B cell (primary cell): ENCODE data around the gene EXOC3L1. TPM values are rescaled to one million over a fixed set of nuclear protein-coding genes. Genes with fewer than 3 reads are reported as not detected.

ENCODE experiments used
- ATAC-seq: fragments of 200-7000 bp; cut with Tn5 transposase; one replicate; pipeline ENCODE4 v1.10.0; 2021; ENCODE audit warnings: low read depth, mild to moderate bottlenecking, moderate number of reproducible peaks, moderate library complexity
- CTCF ChIA-PET: fragments of 350-600 bp; sonication (Branson Sonifier 250); formaldehyde crosslinking; loops from one replicate; lab custom pipeline; 2021; ENCODE audit warnings: antibody characterized with exemption, inconsistent platforms; lab: Charles Lee
- POLR2A ChIA-PET: fragments of 350-600 bp; sonication (Branson Sonifier 250); formaldehyde crosslinking; loops from one replicate; lab custom pipeline; 2021; ENCODE audit warnings: antibody characterized with exemption; lab: Charles Lee
- DNase-seq: peaks from one replicate; pipeline ENCODE4 v3.0.0; 2013
- H2AFZ ChIP-seq: 2 replicates; pipeline ENCODE4 v1.6.1; 2012; ENCODE audit warnings: mild to moderate bottlenecking, low read depth, low read length; ENCODE audit not compliant: insufficient read depth, poor library complexity, severe bottlenecking
- H3K27ac ChIP-seq, 2 donors: 1 replicate in 1 of 2; 2 replicates in 1 of 2; pipeline ENCODE4 v1.5.1; 2012 to 2013; ENCODE audit warnings: low read length in 2 of 2, mild to moderate bottlenecking in 2 of 2, moderate library complexity in 1 of 2
- H3K27me3 ChIP-seq, 4 experiments: fragments of 200-600 bp in 1 of 4; sonication (generic) in 1 of 4; replicated peaks in 1 of 4; 1 replicate in 2 of 4; 2 replicates in 2 of 4; pipeline versions ENCODE4 v1.6.1 to v1.7.0; 2013 to 2016; ENCODE audit warnings: low read length in 3 of 4, mild to moderate bottlenecking in 2 of 4, mixed read lengths in 1 of 4, moderate library complexity in 1 of 4; ENCODE audit not compliant: insufficient read depth in 4 of 4, control insufficient read depth in 3 of 4; ENCODE audit errors: control extremely low read depth in 1 of 4
- H3K36me3 ChIP-seq, 2 experiments: replicated peaks in 1 of 2; 1 replicate in 1 of 2; 2 replicates in 1 of 2; pipeline versions ENCODE4 v1.6.1 to v1.7.1; 2013; ENCODE audit warnings: low read length in 1 of 2; ENCODE audit not compliant: insufficient read depth in 2 of 2, control insufficient read depth in 1 of 2; ENCODE audit errors: control extremely low read depth in 1 of 2, extremely low read depth in 1 of 2
- H3K4me1 ChIP-seq, 2 donors: fragments of 200-600 bp in 1 of 2; sonication (generic) in 1 of 2; 1 replicate in 1 of 2; 2 replicates in 1 of 2; pipeline versions ENCODE4 v1.5.1 to v1.6.1; 2013 to 2017; ENCODE audit warnings: low read length in 2 of 2; ENCODE audit not compliant: control insufficient read depth in 2 of 2, insufficient read depth in 2 of 2
- H3K4me2 ChIP-seq: replicated peaks from 2 replicates; pipeline ENCODE3; 2012; ENCODE audit warnings: mild to moderate bottlenecking, low read depth, low read length; ENCODE audit not compliant: poor library complexity, severe bottlenecking
- H3K4me3 ChIP-seq, 5 experiments: fragments of 200-600 bp in 1 of 5; sonication (generic) in 1 of 5; 1 replicate in 3 of 5; 2 replicates in 2 of 5; pipeline versions ENCODE4 v1.5.1 to v1.7.0; 2011 to 2016; ENCODE audit warnings: low read length in 4 of 5, mild to moderate bottlenecking in 4 of 5, low read depth in 2 of 5, control low read depth in 1 of 5, moderate library complexity in 1 of 5; ENCODE audit not compliant: insufficient read depth in 1 of 5; ENCODE audit errors: control extremely low read depth in 1 of 5, extremely low read depth in 1 of 5
- H3K79me2 ChIP-seq: fragments of 200-600 bp; sonication (generic); one replicate; pipeline ENCODE4 v1.6.0; 2016; ENCODE audit warnings: low read length; ENCODE audit not compliant: control insufficient read depth, insufficient read depth
- H3K9ac ChIP-seq: fragments of 200-600 bp; sonication (generic); 2 replicates; pipeline ENCODE4 v1.6.1; 2017; ENCODE audit warnings: mild to moderate bottlenecking, low read length, moderate library complexity
- H3K9me3 ChIP-seq, 3 donors: one replicate each; pipeline versions ENCODE4 v1.6.1 to v1.7.1; 2013; ENCODE audit warnings: low read length in 2 of 3; ENCODE audit not compliant: control insufficient read depth in 2 of 3, insufficient read depth in 1 of 3; ENCODE audit errors: control extremely low read depth in 1 of 3
- H4K20me1 ChIP-seq: 2 replicates; pipeline ENCODE4 v1.6.0; 2012; ENCODE audit warnings: mild to moderate bottlenecking, low read length; ENCODE audit not compliant: insufficient read depth, control insufficient read depth, poor library complexity, severe bottlenecking
- H3K27ac Mint-ChIP-seq: one replicate; pipeline ENCODE4 v1.8.0; 2021; ENCODE audit warnings: mixed read lengths
- H3K27me3 Mint-ChIP-seq: one replicate; pipeline ENCODE4 v1.8.0; 2021; ENCODE audit warnings: mixed read lengths
- H3K4me1 Mint-ChIP-seq: one replicate; pipeline ENCODE4 v1.8.0; 2021; ENCODE audit warnings: mixed read lengths
- H3K4me3 Mint-ChIP-seq: one replicate; pipeline ENCODE4 v1.8.0; 2021; ENCODE audit warnings: mixed read lengths
- H3K9me3 Mint-ChIP-seq: one replicate; pipeline ENCODE4 v1.8.0; 2022; ENCODE audit warnings: mixed read lengths; ENCODE audit not compliant: insufficient read depth
- CTCF ChIP-seq: fragments of 200-600 bp; IDR thresholded peaks from one replicate; pipeline ENCODE4 v1.8.0; 2022; ENCODE audit warnings: antibody characterized with exemption, mild to moderate bottlenecking
- EZH2 ChIP-seq: IDR thresholded peaks from 2 replicates; pipeline ENCODE4 v1.6.1; 2012; ENCODE audit warnings: borderline replicate concordance, low read depth, mild to moderate bottlenecking, moderate library complexity, low read length; ENCODE audit not compliant: insufficient read depth, poor library complexity, severe bottlenecking
- WGBS: methylation state at CpG from one replicate; pipeline ENCODE4 v1.1.5; 2013; ENCODE audit warnings: missing lambda C conversion rate; ENCODE audit not compliant: insufficient coverage; 5-methylcytosine and 5-hydroxymethylcytosine counted together
- intact Hi-C: fragments of 100-400 bp; cut with micrococcal nuclease; formaldehyde crosslinking; loops from one replicate; pipeline ENCODE4 v1.10.0; 2022
- polyA plus RNA-seq: library from polyadenylated mRNA; depleted of rRNA; stranded (reverse); fragments of >200 nt; gene quantifications from 2 replicates; pipeline ENCODE4 v1.2.3, GENCODE V29; 2012
- total RNA-seq, 2 donors: library from RNA; stranded (reverse); fragments of 120-200 nt in 1 of 2; gene quantifications; 1 replicate in 1 of 2; 2 replicates in 1 of 2; pipeline versions ENCODE4 v1.2.3 to v1.2.4, GENCODE V29; 2013 to 2022

EXOC3L1 gene
- total and polyA plus RNA-seq, 2 donors (not counting 1 experiment from before 2014, with no cell fraction given), result not detected

DNA sequence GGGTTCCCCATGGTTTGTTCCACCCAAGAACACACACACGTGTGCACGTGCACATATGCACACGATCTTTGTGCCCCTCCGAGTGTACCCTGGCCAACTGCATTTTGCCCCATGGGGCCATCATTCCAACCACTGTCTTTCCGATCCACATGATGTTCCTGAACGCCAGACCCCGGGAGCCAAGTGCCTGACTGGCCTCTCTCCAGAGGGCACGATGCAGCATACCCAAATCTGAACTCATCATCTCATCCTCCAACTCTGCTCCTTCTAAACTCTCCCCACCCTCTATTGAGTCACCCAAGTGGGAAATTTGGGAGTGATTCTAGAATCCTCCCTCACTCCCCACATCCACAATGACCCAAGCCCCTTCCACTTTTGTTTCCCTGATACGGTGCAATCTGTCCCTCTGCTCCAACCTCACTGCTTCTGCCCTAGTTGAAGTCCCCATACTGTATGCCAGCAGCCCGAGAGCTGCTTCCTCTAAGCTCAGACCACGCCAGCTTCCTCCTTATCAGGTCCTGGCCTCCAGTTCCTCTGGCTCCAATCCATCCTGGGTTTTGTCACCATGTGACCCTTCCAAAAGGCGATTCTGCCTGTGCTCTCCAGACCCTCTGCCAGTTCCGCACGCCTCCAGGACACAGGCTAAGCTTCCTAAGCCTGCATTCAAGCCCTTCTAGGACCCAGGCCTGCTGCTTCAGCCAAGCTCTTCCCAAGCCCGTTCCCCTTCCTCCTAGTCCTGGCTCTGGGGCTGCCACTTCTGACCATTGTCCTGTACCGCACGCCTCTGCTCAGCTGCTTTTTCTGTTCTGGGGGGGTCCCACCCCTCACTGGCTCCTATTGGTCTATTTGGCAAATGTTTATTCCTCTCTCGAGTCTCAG, 26.9 kb upstream of the EXOC3L1 start:
- H3K36me3 ChIP-seq, result no peaks in the 10 kb centered on the region
- H3K4me3 ChIP-seq, result no peak overlapping the region
- Mint-ChIP-seq H3K4me3 (no peak overlapping the region), H3K4me1 (no peaks in the 10 kb centered on the region), H3K27ac (no peak overlapping the region), H3K27me3 (no peaks in the 10 kb centered on the region), H3K9me3 (no peaks in the 10 kb centered on the region)
- ChIA-PET CTCF (no interaction called here), POLR2A (interaction anchor here (0.7 kb wide), 1 partner anchor 19 kb away, joined by 3 read pairs; no protein-coding TSS in a partner anchor)
- H3K27me3 ChIP-seq, result no peaks in the 10 kb centered on the region
- DNase-seq (no peak), ATAC-seq (no peak)
- H3K9me3 ChIP-seq, result no peaks in the 10 kb centered on the region
- intact Hi-C loops, result no loop called here
- no peak overlapping the region for H2AFZ ChIP-seq
- H3K4me2 ChIP-seq, result no peak overlapping the region
- no peak for TF ChIP-seq CTCF
- TF ChIP-seq EZH2, result no peak
- H3K79me2 ChIP-seq, result no peaks in the 10 kb centered on the region
- no peak overlapping the region for H3K27ac ChIP-seq
- no peak overlapping the region for H3K9ac ChIP-seq
- no peaks in the 10 kb centered on the region for H3K4me1 ChIP-seq
- H4K20me1 ChIP-seq, result no peaks in the 10 kb centered on the region
- 52% methylated on average over 18 of the region's 18 CpGs for WGBS

DNA sequence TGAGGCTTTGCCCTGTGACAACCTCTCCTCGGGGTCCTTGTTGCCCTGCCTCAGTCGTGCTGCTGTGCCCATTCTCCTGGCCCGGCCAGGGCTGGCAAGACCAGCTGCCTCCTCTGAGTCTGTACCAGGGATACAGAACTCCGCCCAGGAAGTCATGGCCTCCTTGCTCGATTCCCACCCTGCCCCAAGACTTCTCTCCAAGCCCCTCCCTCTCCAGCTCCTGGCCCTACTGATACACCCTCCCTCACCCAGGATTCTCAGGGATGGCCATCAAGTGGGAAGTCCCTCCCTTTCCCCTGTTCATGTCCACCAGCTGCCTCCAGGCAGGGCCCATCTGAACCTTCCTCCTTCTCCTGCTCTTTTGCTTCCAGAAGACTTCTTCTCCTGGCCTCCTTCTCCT, 25.8 kb upstream of the EXOC3L1 start:
- no peaks in the 10 kb centered on the region for H3K9me3 ChIP-seq
- no peaks in the 10 kb centered on the region for H3K27me3 ChIP-seq
- 78% methylated on average over 5 of the region's 5 CpGs for WGBS
- H3K9ac ChIP-seq, result no peak overlapping the region
- no peak overlapping the region for H2AFZ ChIP-seq
- ATAC-seq, result no peak
- ChIA-PET POLR2A (no interaction called here), CTCF (no interaction called here)
- no peak overlapping the region for H3K4me3 ChIP-seq
- H3K79me2 ChIP-seq, result no peaks in the 10 kb centered on the region
- H3K36me3 ChIP-seq, result no peaks in the 10 kb centered on the region
- no peak overlapping the region for H3K4me2 ChIP-seq
- no peak overlapping the region for H3K27ac Mint-ChIP-seq
- H3K27me3 Mint-ChIP-seq, result no peaks in the 10 kb centered on the region
- intact Hi-C loops, result no loop called here
- TF ChIP-seq EZH2, result no peak
- no peak for TF ChIP-seq CTCF
- no peaks in the 10 kb centered on the region for H3K9me3 Mint-ChIP-seq
- no peak overlapping the region for H3K27ac ChIP-seq
- H3K4me1 Mint-ChIP-seq, result no peaks in the 10 kb centered on the region
- H3K4me1 ChIP-seq, result no peaks in the 10 kb centered on the region
- no peaks in the 10 kb centered on the region for H4K20me1 ChIP-seq
- H3K4me3 Mint-ChIP-seq, result no peak overlapping the region
- DNase-seq, result no peak
